SH-SY5Y (cell line): ENCODE results near the gene FGD4.

Experiments
- GATA2 ChIP-seq: IDR thresholded peaks from 2 replicates; pipeline ENCODE4 v1.6.1; 2011; ENCODE audit warnings: mild to moderate bottlenecking, low read depth, low read length
- GATA3 ChIP-seq: IDR thresholded peaks from 2 replicates; pipeline ENCODE4 v1.6.1; 2011; ENCODE audit warnings: low read depth, mild to moderate bottlenecking, low read length, moderate library complexity

- no peak for TF ChIP-seq GATA3
- no peak for TF ChIP-seq GATA2
Measured at GRCh38 chr12:32398816-32399369, 465 bp upstream of the FGD4 start.
